ENCODE data around the gene ZBTB43.
"Not testable (repeated sequence)": the region's sequence is repeated elsewhere in the genome, so short reads cannot be mapped to it uniquely, and the experiment has no call there.

Gene ZBTB43, protein sequence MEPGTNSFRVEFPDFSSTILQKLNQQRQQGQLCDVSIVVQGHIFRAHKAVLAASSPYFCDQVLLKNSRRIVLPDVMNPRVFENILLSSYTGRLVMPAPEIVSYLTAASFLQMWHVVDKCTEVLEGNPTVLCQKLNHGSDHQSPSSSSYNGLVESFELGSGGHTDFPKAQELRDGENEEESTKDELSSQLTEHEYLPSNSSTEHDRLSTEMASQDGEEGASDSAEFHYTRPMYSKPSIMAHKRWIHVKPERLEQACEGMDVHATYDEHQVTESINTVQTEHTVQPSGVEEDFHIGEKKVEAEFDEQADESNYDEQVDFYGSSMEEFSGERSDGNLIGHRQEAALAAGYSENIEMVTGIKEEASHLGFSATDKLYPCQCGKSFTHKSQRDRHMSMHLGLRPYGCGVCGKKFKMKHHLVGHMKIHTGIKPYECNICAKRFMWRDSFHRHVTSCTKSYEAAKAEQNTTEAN

DNA sequence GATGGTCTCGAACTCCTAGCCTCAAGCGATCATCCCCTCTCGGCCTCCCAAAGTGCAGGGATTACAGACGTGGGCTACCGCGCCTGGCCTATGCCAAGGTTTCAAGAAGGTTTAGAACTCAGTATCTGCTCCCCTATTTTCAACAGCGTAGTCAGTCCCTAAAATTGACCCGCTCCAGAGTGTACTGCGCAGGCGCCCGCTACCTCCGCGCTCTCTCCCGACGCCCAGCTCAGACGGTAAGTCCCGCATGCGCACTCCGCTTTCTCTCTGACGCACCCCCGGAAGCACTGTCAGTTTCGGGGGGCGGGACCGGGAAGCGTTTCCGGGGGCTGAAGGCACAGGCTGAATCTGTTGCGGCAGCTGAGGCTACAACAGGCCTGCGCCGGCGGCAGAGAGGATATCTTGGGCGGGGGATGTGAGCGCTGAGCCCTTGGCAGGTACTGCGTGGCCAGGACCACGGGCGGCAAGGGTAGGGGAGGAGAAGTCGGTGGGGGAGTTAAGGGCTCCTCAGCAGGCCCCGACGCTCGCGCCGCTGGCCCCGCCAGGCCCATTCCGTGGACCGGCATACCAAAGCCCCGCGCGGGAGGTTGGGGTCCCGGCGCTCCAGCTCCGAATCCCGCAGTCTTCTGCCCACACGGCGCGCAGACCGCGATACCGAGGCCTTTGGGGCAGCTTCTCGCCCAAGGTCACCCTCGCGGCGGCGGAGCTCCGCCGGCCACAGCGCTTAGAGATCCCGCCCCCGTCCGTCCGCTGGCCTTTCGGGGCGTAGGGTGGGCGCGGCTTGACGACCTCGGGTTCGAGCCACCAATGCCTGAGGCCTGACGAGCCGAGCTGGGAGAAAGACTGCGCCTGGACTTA lies at the start of gene ZBTB43:
Gene ZBTB43, plus strand, starts transcription at position 345 of the 858 bp plus-strand sequence. CDS start 27,470 bp downstream, outside the sequence.
- peak; percentile 73 for DNase-seq

DNA sequence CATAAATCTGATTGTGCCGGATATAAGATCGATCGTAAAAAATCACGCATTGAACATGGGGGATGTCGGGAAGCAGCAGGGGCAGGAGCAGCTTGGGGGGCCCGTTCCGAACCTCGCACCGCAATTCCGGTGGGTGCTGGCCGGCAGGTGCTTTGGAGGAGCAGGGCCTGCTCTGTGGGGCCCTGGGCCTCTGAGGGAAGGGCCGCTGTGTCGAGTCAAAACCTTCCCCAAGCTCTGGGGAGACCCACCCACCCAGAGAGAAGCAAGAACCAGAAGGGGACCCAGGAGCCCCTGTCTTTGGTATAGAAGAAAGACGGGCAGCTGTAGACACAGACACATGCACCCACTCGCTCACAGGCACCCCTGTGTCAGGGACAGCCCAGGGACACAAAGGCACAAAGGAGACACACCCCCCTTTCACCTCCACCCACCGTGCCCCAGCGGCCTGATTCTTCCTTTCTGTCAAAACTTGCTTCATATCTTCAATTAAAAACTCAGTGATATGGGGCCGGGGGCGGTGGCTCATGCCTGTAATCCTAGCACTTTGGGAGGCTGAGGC lies 49.4 kb upstream of the ZBTB43 start:
- DNase-seq = no peak

DNA sequence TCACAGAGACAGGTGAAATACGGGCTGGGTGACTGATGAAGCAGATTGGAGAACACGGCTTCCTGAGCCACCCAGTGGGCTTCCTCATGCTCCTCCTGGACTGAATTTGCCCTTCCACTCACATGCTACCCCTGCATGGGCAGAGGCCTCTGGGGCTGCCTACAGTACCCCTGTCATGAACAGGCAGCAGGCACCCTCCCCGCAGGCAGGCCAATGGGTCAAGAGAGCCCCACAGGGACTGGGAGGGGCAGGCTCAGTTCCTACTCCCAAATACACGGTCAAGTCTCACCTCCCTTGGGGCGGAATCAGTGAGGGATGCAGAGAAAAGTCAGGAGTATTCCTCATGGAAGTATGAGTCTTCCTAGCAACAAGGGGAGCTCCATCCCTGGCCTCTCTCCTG lies 48.6 kb upstream of the ZBTB43 start:
- DNase-seq = no peak

DNA sequence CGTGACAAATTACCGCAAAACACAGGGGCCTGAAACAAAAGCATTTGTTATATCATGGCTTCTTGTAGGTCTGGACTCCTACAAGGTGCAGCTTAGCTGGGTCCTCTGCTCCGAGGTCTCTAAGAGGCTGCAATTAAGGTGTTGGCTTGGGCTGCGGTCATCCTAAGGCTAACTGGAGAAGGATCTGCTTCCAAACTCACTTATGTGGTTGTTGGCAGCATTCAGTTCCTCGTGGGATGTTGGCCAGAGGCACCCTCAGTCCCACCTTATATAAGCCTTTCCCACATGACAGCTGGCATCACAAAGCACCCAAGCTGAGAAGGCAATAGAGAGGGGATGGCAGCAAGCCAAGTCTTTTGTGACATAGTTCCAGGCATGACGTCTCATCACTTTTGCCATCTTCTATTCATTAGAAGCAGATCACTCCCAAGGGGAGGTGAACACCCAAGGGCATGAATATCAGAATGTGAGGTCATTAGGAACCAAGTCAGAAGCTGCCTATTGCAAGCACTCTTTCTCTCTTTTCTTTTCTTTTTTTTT lies 47.9 kb upstream of the ZBTB43 start:
- DNase-seq = peak; percentile 46

DNA sequence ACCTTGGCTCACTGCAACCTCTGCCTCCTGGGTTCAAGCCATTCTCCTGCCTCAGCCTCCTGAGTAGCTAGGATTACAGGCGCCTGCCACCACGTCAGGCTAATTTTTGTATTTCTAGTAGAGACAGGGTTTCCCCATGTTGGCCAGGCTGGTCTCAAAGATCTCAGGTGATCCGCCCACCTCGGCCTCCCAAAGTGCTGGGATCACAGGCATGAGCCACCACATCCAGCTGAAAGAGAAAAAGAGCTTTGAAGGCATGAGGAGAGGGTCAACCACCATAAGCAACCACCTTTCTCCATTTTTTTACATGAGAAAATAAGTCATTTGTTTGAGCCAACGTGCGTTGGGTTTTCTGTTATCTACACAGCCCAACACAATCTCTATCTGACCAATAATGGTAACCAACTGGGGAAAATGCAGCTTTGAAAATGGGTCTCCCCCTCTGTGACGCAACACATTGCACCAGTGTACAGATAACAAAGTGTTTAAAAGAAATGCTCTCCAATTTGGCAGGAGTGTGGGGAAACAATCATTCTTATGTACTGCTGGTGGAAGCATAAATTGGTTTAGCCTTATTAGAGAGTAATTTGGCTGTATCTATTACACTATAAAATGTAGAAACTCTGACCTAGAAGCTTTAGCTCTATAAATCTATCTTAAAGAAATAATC lies 45.8 kb upstream of the ZBTB43 start:
- no peak for DNase-seq

DNA sequence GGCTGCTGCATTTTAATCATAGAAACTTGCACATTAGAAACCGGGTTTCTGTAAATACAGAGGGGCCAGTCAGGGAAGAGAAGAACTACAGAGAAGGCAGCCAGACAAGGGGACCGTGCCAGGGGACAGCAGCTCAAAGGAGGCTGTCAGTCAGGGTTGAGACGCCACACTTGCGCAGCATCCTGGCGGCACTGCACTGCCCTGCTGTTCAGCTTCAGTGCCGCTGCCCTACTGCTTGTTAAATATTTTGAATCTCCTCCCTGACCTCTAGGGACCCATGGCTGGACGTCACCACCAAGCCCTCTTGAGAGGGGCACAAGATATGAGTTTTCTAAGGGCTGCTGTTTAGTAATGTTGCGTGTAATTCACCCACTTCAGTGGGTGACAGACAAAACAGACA lies 43.6 kb upstream of the ZBTB43 start:
- no peak for DNase-seq

DNA sequence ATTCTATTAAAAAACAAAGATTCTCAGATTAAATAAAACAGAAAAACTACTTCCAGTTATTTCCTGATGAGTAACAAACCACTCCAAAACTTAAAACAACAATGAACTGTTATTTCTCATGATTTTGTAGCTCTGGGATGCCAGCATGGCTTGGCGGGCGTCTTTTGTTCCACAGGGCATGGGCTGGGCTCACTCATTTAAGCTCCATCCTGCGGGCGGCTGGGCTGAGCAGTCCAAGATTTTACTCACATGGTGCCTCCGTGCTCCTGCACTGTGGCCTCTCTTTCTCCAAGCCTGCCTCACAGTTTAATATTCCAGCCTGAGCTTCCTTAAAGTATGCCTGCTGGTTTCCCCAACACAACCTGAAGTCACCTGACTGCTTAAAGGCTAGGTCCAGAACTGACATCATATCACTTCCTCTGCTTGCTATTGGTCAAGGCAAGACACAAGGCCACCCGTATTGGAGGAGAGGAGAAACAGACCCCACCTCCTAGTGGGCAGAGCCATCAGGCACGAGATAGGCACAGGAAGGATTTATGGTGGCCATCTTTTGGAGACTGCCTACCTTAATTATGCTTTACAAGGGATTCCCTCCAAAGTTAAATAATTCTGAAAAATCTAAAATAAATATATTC lies 41.6 kb upstream of the ZBTB43 start:
- no peak for DNase-seq

DNA sequence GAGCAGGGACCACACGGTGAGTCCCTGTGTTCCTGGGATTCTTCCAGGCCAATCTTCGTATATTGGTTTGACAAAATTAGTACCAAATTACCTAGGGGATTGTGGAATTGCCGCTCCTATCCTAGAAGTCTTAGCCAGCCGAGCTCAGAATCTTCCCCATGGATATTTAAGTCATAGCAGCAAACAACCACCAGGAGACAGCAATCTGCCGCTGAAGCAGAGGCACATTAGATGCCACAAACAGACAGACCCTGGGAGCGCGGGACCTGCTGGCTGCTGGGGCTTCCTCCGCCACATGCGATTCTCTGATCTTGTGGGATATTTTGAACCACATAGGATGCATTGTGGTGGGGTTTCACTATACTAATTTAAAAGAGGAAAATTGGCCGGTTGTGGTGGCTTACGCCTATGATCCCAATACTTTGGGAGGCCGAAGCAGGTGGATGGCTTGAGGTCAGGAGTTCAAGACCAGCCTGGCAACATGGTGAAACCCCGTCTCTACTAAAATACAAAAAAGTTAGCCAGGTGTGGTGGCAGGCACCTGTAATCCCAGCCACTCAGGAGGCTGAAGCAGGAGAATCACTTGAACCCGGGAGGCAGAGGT lies 31.7 kb upstream of the ZBTB43 start:
- DNase-seq = no peak

DNA sequence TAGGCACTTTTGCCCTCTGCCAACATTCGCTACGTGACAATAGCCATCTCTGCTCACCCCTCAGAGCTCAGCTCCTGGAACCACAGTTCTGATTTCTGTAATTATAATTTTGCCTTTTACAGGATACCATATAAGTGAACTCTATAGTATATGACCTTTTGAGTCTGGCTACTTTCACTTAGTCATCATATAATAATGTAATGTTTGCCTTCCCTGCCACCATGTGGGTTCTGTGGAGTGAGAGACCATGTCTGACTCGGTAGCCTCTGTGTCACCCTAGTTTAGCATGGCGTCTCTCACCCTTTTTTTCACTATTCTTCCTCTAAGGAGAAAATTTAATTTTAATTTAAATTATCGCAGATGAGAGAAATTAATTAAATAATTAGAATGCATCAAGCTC lies 28.9 kb upstream of the ZBTB43 start:
- no peak for DNase-seq

DNA sequence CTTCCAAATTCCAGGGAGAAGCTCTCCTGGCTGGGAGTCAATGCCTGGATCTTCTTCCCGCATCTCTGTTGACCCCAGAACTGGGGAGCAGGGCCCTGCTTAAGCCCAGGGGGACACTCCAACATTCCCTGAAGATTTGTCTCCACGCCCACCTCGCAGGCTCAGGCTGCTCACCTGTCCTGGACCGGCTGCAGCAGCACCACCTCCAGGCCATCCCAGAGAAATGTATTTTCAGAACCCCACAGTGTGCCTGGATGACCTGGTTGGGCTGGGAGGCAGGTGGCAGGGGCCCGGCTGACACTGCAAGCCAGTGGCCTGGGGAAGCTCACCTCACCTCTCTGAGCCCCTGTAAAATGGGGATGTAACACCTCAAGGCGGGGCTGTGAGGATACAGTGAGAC lies 27.1 kb upstream of the ZBTB43 start:
- no peak for DNase-seq

DNA sequence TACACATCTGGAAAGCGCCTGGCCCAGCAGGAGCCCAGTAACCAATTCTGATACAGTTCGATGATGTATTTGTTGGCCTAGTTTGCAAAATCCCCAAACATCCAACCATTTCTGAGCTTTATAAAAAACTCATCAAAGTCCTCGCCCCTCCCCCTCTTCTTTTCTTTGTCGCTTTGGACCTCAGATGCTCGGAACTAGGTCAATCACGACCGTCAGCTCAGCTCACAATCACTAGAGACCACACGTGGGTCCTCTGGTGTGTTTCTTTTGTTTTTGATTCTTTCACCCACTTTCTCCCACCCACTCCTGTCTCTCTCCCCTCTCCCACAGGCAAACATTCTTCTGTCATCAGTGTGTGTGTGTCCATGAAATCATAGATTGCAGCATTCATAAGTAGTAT lies 26.7 kb upstream of the ZBTB43 start:
- DNase-seq = no peak

DNA sequence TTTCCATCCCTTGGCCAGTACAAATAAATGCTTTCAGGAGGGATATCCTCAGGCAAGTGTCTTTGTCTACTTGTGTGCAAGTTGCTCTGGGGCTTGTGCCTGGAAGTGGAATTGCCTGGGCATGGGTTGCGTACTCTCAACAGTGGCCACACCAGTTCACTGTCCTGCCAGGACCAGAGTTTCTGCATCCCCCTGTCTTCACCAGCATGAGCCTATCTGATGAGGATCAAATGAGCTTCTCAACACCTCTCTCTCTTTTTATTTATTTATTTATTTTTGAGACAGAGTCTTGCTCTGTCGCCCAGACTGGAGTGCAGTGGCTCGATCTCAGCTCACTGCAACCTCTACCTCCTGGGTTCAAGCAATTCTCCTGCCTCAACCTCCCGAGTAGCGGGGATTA lies 26.1 kb upstream of the ZBTB43 start:
- DNase-seq = not testable (repeated sequence)

DNA sequence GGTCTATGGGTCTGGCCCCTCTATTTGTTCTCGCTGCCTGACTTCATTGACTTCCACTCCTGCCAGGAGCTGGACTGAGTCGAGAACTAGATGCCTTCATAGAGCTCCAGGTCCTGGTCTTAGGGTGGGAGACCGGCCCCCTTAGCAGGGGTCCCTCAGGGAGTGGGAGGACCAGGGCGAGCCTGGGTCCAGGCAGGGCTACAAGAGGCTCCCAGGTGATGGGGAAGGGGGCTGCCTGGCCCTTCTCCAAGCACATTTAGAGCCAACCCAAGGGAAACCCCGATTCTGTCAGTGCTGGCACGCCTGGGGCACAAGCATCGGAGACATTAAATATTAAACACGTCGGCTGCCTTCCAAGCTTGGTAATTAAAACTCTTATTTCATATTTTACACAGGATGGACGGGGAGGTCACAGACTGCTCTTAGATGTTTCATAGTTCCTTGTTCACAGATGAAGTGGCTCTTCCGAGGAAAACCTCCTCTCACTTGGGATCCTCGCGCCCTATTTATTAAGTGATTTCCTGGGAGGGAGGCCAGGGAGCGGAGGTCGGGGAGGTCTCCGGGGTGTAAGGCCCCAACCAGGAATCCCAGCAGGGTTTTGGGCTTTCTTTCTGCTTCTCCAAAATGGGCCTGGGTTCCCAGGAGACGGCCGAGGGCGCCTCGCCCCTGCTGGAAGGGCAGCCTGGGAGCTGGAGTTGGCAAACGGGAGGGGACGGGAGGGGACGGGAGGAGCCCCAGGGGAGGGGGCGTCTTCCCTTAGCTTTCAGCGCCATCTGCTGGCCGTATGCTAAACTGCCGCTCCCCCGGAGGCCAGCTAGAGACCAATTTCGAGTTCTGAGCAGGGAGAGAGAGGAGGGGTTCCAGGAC lies 23.4 kb upstream of the ZBTB43 start:
- peak; percentile 22 for DNase-seq

DNA sequence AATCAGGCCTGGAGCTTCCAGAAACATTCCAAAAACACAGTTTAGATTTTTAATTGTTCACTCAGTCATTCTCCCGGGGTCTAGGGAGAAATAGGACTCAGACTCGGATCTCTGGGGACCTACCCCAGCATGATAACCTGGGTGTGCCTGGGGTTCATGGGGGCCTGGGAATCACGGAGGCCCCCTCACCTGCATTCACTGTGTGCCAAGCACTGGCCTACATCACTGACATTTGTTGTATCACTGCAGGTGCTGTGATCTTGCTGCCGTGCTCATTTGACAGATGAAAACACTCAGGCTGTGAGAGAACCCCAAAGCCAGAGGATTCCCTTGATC lies 22.8 kb upstream of the ZBTB43 start:
- DNase-seq = no peak

DNA sequence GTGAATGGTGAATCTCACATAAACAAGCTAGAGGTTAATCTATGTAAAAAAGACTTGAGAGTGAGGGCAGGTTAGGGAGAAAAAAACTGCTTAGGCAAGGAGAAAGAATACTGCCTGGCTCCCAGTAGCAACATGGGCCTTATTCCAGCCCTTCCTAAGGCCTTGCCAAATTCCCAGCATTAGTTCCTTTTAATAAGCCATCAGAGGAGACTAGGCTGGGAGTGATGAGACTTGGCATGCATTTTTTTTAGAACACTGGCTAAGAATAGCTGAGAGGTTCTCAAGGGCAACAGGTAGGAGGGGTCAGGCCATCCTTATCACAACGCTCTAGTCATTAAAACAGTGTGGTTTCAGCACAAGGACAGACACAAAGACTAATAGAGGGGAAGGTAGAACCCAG lies 20.9 kb upstream of the ZBTB43 start:
- DNase-seq = no peak

DNA sequence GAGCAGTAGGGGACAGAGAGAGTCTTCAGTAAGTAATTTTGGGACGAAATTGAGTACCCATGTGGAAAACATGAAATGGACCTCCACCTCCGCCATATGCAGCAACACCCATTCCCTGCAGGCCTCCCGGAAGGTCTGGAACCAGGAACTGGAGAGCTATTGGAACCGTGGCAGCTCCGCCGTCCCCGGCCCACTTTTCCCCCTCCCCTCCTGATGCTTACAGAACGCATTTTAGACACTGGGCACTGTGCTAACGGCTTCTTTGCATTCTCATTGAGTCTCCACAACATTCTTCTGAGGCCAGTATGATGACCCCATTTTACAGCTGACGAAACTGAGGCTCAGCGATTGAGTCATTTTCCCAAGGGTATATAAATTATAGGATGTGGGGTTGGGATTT lies 20.4 kb upstream of the ZBTB43 start:
- no peak for DNase-seq

DNA sequence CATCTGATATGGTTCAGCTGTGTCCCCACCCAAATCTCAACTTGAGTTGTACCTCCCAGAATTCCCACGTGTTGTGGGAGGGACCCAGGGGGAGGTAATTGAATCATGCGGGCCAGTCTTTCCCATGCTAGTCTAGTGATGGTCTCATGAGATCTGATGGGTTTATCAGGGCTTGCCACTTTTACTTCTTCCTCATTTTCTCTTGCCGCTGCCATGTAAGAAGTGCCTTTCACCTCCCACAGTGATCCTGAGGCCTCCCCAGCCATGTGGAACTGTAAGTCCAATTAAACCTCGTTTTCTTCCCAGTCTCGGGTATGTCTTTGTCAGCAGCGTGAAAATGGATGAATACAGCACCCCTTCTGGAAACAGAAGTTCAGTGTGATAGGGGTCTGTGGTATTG lies 20.0 kb upstream of the ZBTB43 start:
- DNase-seq = not testable (repeated sequence)

DNA sequence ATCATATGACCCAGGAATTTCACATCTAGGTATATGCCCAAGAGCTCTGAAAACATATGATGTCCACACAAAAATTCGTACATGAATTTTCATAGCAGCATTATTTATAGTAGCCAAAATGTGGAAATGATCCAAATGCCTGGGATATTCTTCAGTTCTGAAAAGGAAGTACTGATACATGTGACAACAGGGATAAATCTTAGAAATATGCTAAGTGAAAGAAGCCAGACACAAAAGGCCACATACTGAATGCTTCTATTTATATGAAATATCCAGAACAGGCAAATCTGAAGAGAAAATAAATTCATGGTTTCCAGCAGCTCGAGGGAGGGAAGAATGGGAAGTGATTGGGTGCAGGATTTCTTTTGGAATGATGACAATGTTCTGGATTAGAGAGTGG lies 16.8 kb upstream of the ZBTB43 start:
- no peak for DNase-seq

DNA sequence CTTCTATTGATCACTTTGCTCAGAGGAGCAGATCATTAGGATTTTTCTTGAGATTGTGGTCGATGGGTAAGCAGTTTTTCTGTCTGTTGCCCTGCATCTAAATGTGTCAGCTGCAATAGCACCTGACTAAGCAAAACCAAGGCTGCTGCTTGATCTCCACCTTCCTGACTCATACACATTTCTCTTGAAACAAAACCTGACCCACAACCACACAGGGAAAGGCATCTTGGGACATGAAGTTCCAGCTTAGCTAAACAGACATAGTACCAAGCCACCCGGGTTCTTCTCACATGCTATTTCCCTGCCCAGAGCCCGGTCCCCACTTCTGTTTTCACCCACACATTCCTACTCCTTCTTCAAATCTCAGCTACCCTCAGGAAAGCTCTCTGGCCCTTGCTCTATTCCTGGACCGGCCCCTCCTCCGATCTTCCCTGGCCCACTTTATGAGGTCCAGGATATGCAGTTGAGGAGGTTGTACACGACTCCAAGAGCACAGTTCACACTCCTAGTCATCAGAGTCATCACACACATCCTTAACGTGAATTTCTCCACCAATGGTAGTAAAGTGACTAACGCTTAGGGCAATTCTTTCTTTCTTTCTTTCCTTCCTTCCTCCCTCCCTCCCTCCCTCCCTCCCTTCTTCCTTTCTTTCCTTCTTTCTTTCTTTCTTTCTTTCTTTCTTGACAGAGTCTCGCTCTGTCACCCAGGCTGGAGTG lies 16.0 kb upstream of the ZBTB43 start:
- no peak for DNase-seq

DNA sequence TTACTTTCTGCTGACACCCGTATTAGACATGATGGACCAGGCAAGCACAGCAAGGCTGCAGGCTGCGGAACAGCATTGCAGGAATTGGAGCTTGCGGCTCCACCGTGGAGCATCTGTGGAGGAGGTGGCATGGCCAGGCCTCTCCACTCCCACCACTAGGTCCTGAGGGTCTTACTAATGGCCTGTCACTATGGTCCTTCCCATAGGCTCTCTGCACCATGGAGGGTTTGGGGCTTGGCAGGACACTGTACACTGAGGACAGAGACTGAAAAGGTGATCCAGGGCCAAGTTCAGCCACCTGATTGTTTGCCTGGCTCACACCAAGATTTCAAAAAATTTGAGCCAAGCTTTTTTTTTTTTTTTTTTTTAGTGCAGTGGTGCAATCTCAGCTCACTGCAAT lies 14.3 kb upstream of the ZBTB43 start:
- DNase-seq = no peak
